Breast epithelium (tissue), 4 donors: ENCODE measurements around the gene TBL2. TPM values are rescaled to one million over a fixed set of nuclear protein-coding genes. Genes with fewer than 3 reads are reported as not detected.
"Not testable (repeated sequence)": the region's sequence is repeated elsewhere in the genome, so short reads cannot be mapped to it uniquely, and the experiment has no call there.

Experiments
- DNase-seq, 2 donors: peaks; one replicate each; pipeline ENCODE4 v3.0.0-alpha.2; 2019; ENCODE audit warnings: low spot score in 2 of 2
- H3K27ac ChIP-seq, 2 donors: fragments of 200-600 bp; sonication (generic) in 1 of 2; one replicate each; pipeline ENCODE4 v1.5.1; 2016 to 2019; ENCODE audit warnings: mild to moderate bottlenecking in 1 of 2
- H3K27me3 ChIP-seq, 2 donors: fragments of 200-600 bp; sonication (generic) in 1 of 2; one replicate each; pipeline versions ENCODE4 v1.5.1 to v1.6.0; 2017 to 2019; ENCODE audit warnings: control low read depth in 1 of 2, mild to moderate bottlenecking in 1 of 2
- H3K36me3 ChIP-seq: fragments of 200-600 bp; one replicate; pipeline ENCODE4 v1.5.1; 2019
- H3K4me1 ChIP-seq, 2 donors: fragments of 200-600 bp; sonication (generic); one replicate each; pipeline ENCODE4 v1.5.1; 2016 to 2019; ENCODE audit warnings: control low read depth in 1 of 2
- H3K4me3 ChIP-seq, 3 donors: fragments of 200-600 bp; sonication (generic); 1 replicate in 2 of 3; 2 replicates in 1 of 3; pipeline ENCODE4 v1.5.1; 2016 to 2019; ENCODE audit warnings: mild to moderate bottlenecking in 3 of 3, moderate library complexity in 2 of 3
- H3K9me3 ChIP-seq, 2 donors: fragments of 200-600 bp; sonication (generic) in 1 of 2; one replicate each; pipeline ENCODE4 v1.5.1; 2016 to 2019; ENCODE audit warnings: control low read depth in 1 of 2
- POLR2A ChIP-seq: fragments of 450-650 bp; IDR thresholded peaks from one replicate; pipeline ENCODE4 v1.6.1; 2016; ENCODE audit warnings: antibody characterized with exemption, mild to moderate bottlenecking, moderate library complexity
- POLR2AphosphoS5 ChIP-seq, 3 donors: sonication (generic); formaldehyde crosslinking; IDR thresholded peaks; one replicate each; pipeline ENCODE4 v1.6.1; 2017; ENCODE audit warnings: antibody characterized with exemption in 3 of 3
- intact Hi-C: fragments of 100-400 bp; cut with DNase I; formaldehyde crosslinking; loops from one replicate; pipeline ENCODE4 v1.15.1; 2023; ENCODE audit warnings: low total_unique reads
- total RNA-seq, 3 donors: library from RNA; depleted of rRNA; stranded (reverse); fragments of >200 nt; gene quantifications; one replicate each; pipeline ENCODE4 v1.1.0, GENCODE V29; 2016
- TF ChIP-seq, protein P1 (sequence below), 3 donors: fragments of 450-650 bp; IDR thresholded peaks; one replicate each; pipeline ENCODE4 v1.5.1; 2016 to 2017; ENCODE audit warnings: antibody characterized with exemption in 3 of 3, mild to moderate bottlenecking in 3 of 3, moderate library complexity in 3 of 3

The TBL2 gene
- total RNA-seq, 3 donors from 2014 or later, result 31.0 to 39.3 (median 32.1) TPM

DNA sequence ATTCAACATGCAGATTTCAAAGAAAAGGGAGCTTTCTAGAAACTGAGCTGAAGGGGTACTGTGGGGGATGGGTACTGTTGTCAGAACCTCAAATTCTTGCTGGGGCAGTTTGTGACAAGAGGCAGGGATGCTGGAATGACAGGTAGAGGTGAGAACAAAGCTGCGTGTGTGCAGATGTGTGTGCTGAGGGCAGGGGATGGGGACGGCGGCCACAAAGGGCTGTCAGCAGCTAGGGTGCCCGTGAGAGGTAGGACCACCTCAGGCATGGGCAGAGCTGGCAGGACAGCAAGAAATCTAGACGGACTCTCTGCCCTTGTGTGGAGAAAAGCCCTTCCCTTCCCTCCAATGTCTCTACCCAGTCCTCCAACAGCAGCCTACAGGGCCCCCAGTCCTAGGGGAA, 41.9 kb downstream of the TBL2 start:
- H3K27me3 ChIP-seq, result no peaks in the 10 kb centered on the region
- TF ChIP-seq, protein P1, sequence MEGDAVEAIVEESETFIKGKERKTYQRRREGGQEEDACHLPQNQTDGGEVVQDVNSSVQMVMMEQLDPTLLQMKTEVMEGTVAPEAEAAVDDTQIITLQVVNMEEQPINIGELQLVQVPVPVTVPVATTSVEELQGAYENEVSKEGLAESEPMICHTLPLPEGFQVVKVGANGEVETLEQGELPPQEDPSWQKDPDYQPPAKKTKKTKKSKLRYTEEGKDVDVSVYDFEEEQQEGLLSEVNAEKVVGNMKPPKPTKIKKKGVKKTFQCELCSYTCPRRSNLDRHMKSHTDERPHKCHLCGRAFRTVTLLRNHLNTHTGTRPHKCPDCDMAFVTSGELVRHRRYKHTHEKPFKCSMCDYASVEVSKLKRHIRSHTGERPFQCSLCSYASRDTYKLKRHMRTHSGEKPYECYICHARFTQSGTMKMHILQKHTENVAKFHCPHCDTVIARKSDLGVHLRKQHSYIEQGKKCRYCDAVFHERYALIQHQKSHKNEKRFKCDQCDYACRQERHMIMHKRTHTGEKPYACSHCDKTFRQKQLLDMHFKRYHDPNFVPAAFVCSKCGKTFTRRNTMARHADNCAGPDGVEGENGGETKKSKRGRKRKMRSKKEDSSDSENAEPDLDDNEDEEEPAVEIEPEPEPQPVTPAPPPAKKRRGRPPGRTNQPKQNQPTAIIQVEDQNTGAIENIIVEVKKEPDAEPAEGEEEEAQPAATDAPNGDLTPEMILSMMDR (IDR thresholded peaks at IDR 0.05), result no peak
- peaks cover 14% of the 10 kb centered on the region for H3K36me3 ChIP-seq
- no peak overlapping the region for H3K4me3 ChIP-seq
- H3K4me1 ChIP-seq, result no peaks in the 10 kb centered on the region
- intact Hi-C loops, result no loop called here
- no peak for DNase-seq
- H3K9me3 ChIP-seq, result no peaks in the 10 kb centered on the region
- H3K27ac ChIP-seq, result no peak overlapping the region

- H3K4me3 ChIP-seq, H3K4me1 ChIP-seq, H3K27ac ChIP-seq, intact Hi-C loops, DNase-seq, H3K27me3 ChIP-seq, H3K9me3 ChIP-seq: not testable (repeated sequence)
- peaks cover 14% of the 10 kb centered on the region for H3K36me3 ChIP-seq
Measured at GRCh38 chr7:73535918-73536317, 42.5 kb downstream of the TBL2 start.

- intact Hi-C loops, result no loop called here
- peaks cover 14% of the 10 kb centered on the region for H3K36me3 ChIP-seq
Measured at GRCh38 chr7:73533742-73534141, 44.6 kb downstream of the TBL2 start.

GRCh38 chr7:73532224-73532623, 46.2 kb downstream of the TBL2 start:
- DNase-seq, result no peak
- Histone ChIP-seq H3K36me3 (peaks cover 10% of the 10 kb centered on the region), H3K27me3 (no peaks in the 10 kb centered on the region), H3K9me3 (no peaks in the 10 kb centered on the region), H3K27ac (no peak overlapping the region), H3K4me1 (no peaks in the 10 kb centered on the region), H3K4me3 (no peak overlapping the region)
- no peak for TF ChIP-seq POLR2A
- TF ChIP-seq, protein P1 (IDR thresholded peaks at IDR 0.05), result no peak
- TF ChIP-seq POLR2AphosphoS5 (IDR thresholded peaks at IDR 0.05), result no peak
- intact Hi-C loops, result no loop called here

More at GRCh38 chr7:73533742-73534141, 44.6 kb downstream of the TBL2 start:
- DNase-seq, result no peak
- Histone ChIP-seq H3K27me3 (no peaks in the 10 kb centered on the region), H3K4me1 (no peaks in the 10 kb centered on the region), H3K27ac (no peak overlapping the region), H3K9me3 (no peaks in the 10 kb centered on the region), H3K4me3 (no peak overlapping the region)
- TF ChIP-seq POLR2AphosphoS5 (IDR thresholded peaks at IDR 0.05) (no peak), POLR2A (no peak)
- TF ChIP-seq, protein P1 (IDR thresholded peaks at IDR 0.05), result no peak

DNA sequence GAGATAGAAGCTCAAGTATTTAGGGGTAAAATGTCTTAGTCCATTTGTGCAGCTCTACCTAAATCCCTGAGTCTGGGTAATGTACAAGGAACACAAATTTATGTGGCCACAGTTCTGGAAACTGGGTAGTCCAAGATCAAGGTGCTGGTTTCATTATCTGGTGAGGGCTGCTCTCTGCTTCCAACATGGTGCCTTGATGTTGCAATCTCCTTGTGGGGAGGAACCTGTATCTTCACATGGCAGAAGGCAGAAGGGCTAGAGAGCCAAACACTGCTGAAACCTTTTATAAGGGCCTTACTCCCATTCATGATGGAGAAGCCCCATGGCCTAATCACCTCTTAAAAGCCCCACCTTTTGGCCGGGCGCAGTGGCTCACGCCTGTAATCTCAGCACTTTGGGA, 47.6 kb downstream of the TBL2 start:
- intact Hi-C loops, result no loop called here
- no peaks in the 10 kb centered on the region for H3K36me3 ChIP-seq

More for the DNA sequence above, 47.6 kb downstream of the TBL2 start:
- no peak for DNase-seq
- Histone ChIP-seq H3K27me3 (no peaks in the 10 kb centered on the region), H3K4me3 (no peak overlapping the region), H3K27ac (no peak overlapping the region), H3K4me1 (no peaks in the 10 kb centered on the region), H3K9me3 (no peaks in the 10 kb centered on the region)
- TF ChIP-seq POLR2A (no peak), POLR2AphosphoS5 (IDR thresholded peaks at IDR 0.05) (no peak)
- TF ChIP-seq, protein P1 (IDR thresholded peaks at IDR 0.05), result no peak
